HG03280 (cell line): ENCODE measurements around the gene NAPSA.
"Not testable (repeated sequence)": the region's sequence is repeated elsewhere in the genome, so short reads cannot be mapped to it uniquely, and the experiment has no call there.

Experiments
- ATAC-seq: cut with Tn5 transposase; IDR thresholded peaks from one replicate; pipeline ENCODE4 v1.9.1; 2021; ENCODE audit warnings: mild to moderate bottlenecking, moderate library complexity; ENCODE audit not compliant: unreplicated experiment

The NAPSA gene

GRCh38 chr19:50332244-50333038, 33.0 kb downstream of the NAPSA start:
- ATAC-seq, result no peak

GRCh38 chr19:50331994-50332243, 33.5 kb downstream of the NAPSA start:
- no peak for ATAC-seq

- no peak for ATAC-seq
Observed at GRCh38 chr19:50331221-50331993, 34.0 kb downstream of the NAPSA start.

GRCh38 chr19:50330365-50331078, 34.9 kb downstream of the NAPSA start:
- ATAC-seq, result peak; percentile 33

- not testable (repeated sequence) for ATAC-seq
Observed at GRCh38 chr19:50329926-50330294, 35.5 kb downstream of the NAPSA start.

- peak; percentile 49 for ATAC-seq
Observed at GRCh38 chr19:50329146-50329925, 36.1 kb downstream of the NAPSA start, which contains the start of gene KCNC3. Gene KCNC3, minus strand, starts transcription at chr19:50329377. Its CDS starts 295 bp downstream, at chr19:50329082.

GRCh38 chr19:50328873-50329145, 36.6 kb downstream of the NAPSA start:
- peak; percentile 23 for ATAC-seq

GRCh38 chr19:50328224-50328872, 37.1 kb downstream of the NAPSA start:
- ATAC-seq, result peak; percentile 0

- ATAC-seq, result no peak
Observed at GRCh38 chr19:50327461-50328223, 37.8 kb downstream of the NAPSA start.

- ATAC-seq, result no peak
Observed at GRCh38 chr19:50327013-50327412, 38.4 kb downstream of the NAPSA start.

- ATAC-seq, result no peak
Observed at GRCh38 chr19:50326101-50326664, 39.3 kb downstream of the NAPSA start.

GRCh38 chr19:50325310-50326100, 39.9 kb downstream of the NAPSA start:
- ATAC-seq, result no peak

GRCh38 chr19:50324331-50324730, 41.1 kb downstream of the NAPSA start:
- ATAC-seq, result no peak

GRCh38 chr19:50323782-50324133, 41.7 kb downstream of the NAPSA start:
- ATAC-seq, result no peak

- no peak for ATAC-seq
Observed at GRCh38 chr19:50322931-50323781, 42.3 kb downstream of the NAPSA start.

GRCh38 chr19:50322234-50322633, 43.2 kb downstream of the NAPSA start:
- no peak for ATAC-seq

- ATAC-seq, result no peak
Observed at GRCh38 chr19:50321831-50322230, 43.6 kb downstream of the NAPSA start.

GRCh38 chr19:50320596-50320995, 44.8 kb downstream of the NAPSA start:
- no peak for ATAC-seq
